Measurements from ENCODE around the gene CLRN2. TPM values are rescaled to one million over a fixed set of nuclear protein-coding genes. Genes with fewer than 3 reads are reported as not detected.
A peak's percentile ranks its signal among the peaks of the same experiment; 100 is the strongest.

CLRN2 gene
- total RNA-seq, 2 donors from 2014 or later: not detected

DNA sequence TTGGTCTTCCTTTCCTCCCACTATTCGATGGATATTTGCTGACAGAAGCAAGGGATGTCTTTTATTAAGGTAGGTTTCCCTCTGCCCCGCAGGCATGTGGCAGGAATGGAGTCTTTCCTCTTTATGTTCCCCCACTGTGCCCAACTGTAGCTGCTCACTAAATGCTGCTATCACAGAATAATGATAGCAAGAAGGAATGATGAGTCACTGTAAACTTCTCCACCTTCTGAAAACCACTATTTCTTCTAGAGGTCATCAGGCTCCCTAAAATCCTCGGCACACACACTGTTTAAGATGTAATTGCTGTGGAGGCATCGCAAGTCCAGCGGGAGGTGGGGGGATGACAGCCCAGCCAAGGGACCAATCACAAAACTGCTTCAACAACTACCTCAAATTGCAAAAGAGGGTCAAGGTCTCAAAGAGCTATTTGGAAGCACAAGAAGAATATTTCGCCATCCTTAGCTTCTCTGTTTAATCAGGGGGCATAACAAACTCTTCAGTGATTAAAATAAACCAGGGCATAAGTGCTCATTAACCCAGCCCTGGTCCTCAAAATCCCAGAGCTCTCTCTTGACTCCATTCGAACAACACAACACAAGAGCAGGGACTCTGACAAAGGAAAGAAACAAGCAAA is 17.0 kb upstream of the CLRN2 start:
- TF ChIP-seq POLR2AphosphoS5 (IDR thresholded peaks at IDR 0.05) (no peak), POLR2A (IDR thresholded peaks at IDR 0.05) (no peak)
- TF ChIP-seq, protein P1, sequence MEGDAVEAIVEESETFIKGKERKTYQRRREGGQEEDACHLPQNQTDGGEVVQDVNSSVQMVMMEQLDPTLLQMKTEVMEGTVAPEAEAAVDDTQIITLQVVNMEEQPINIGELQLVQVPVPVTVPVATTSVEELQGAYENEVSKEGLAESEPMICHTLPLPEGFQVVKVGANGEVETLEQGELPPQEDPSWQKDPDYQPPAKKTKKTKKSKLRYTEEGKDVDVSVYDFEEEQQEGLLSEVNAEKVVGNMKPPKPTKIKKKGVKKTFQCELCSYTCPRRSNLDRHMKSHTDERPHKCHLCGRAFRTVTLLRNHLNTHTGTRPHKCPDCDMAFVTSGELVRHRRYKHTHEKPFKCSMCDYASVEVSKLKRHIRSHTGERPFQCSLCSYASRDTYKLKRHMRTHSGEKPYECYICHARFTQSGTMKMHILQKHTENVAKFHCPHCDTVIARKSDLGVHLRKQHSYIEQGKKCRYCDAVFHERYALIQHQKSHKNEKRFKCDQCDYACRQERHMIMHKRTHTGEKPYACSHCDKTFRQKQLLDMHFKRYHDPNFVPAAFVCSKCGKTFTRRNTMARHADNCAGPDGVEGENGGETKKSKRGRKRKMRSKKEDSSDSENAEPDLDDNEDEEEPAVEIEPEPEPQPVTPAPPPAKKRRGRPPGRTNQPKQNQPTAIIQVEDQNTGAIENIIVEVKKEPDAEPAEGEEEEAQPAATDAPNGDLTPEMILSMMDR (IDR thresholded peaks at IDR 0.05): no peak
- no peaks in the 10 kb centered on the region for H3K36me3 ChIP-seq
- intact Hi-C loops (cut with DNase I): no loop called here
- no peaks in the 10 kb centered on the region for H3K27me3 ChIP-seq (replicated peaks; ENCODE audit: insufficient read depth)
- H3K4me1 ChIP-seq (replicated peaks): no peaks in the 10 kb centered on the region
- 91% methylated on average over 7 of the region's 7 CpGs for WGBS
- peak overlapping the region in 1 of 2 donors; percentile 59 for H3K27ac ChIP-seq
- H3K4me3 ChIP-seq: no peak overlapping the region
- no peaks in the 10 kb centered on the region for H3K9me3 ChIP-seq
- no peak for DNase-seq (ENCODE audit: low spot score)

DNA sequence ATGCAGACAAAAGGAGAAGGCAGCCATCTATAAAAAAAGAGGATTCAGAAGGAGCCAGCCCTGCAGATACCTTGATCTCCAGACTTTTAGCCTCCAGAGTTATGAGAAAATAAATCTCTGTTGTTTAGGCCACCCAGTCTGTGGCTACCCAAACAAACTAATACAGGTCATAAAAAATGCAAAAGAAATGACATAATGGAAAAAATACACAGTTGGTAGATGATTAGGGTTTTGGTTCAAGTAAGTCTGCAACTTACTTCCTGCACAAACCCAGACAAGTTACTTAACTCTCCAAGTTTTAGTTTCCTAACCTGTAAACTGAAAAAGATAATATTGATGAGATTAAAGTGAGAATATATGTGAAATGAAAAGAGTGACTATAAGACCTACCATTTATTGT is 14.4 kb upstream of the CLRN2 start:
- Histone ChIP-seq H3K27ac (peak overlapping the region in 1 of 2 donors; percentile 59), H3K9me3 (no peaks in the 10 kb centered on the region), H3K4me1 (replicated peaks) (no peaks in the 10 kb centered on the region), H3K36me3 (no peaks in the 10 kb centered on the region), H3K4me3 (no peak overlapping the region), H3K27me3 (replicated peaks; ENCODE audit: insufficient read depth) (no peaks in the 10 kb centered on the region)
- intact Hi-C loops (cut with DNase I): no loop called here
- TF ChIP-seq POLR2AphosphoS5 (IDR thresholded peaks at IDR 0.05) (no peak), POLR2A (IDR thresholded peaks at IDR 0.05) (no peak)
- TF ChIP-seq, protein P1 (IDR thresholded peaks at IDR 0.05): no peak
- no peak for DNase-seq (ENCODE audit: low spot score)

- DNase-seq (ENCODE audit: low spot score): no peak
- no peak overlapping the region for H3K4me3 ChIP-seq
- no peak overlapping the region for H3K27ac ChIP-seq
- 58% methylated on average over 3 of the region's 3 CpGs for WGBS
- no peaks in the 10 kb centered on the region for H3K27me3 ChIP-seq (replicated peaks; ENCODE audit: insufficient read depth)
- intact Hi-C loops (cut with DNase I): no loop called here
- H3K9me3 ChIP-seq: no peaks in the 10 kb centered on the region
- no peaks in the 10 kb centered on the region for H3K4me1 ChIP-seq (replicated peaks)
- H3K36me3 ChIP-seq: no peaks in the 10 kb centered on the region
- TF ChIP-seq POLR2AphosphoS5 (IDR thresholded peaks at IDR 0.05): no peak
- TF ChIP-seq, protein P1 (IDR thresholded peaks at IDR 0.05): no peak
- TF ChIP-seq POLR2A (IDR thresholded peaks at IDR 0.05): no peak
Measured at GRCh38 chr4:17502756-17503155, 12.2 kb upstream of the CLRN2 start.

DNA sequence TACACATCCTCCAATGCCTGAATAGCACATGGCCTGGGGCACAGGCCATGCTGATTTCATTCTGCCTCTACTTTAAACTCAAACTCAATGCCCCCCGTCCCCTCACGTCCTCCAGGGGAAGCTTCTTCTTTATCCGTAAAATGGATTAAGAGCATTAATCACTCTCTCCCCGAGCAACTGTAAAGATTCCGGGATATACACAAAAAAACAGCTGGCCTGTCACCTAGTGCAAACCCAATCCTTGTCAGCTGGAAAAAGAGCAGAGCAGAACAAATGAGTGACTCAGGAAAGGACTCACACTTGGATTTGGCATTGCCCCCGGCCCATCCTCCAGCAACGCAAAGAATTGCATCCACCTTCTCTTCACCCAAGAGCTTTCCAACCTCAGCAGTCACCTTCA is 10.9 kb upstream of the CLRN2 start:
- no peak for DNase-seq (ENCODE audit: low spot score)
- H3K4me3 ChIP-seq: no peak overlapping the region
- H3K36me3 ChIP-seq: no peaks in the 10 kb centered on the region
- H3K27ac ChIP-seq: no peak overlapping the region
- H3K27me3 ChIP-seq (replicated peaks; ENCODE audit: insufficient read depth): no peaks in the 10 kb centered on the region
- H3K4me1 ChIP-seq (replicated peaks): no peaks in the 10 kb centered on the region
- TF ChIP-seq POLR2AphosphoS5 (IDR thresholded peaks at IDR 0.05) (no peak), POLR2A (IDR thresholded peaks at IDR 0.05) (no peak)
- TF ChIP-seq, protein P1 (IDR thresholded peaks at IDR 0.05): no peak
- intact Hi-C loops (cut with DNase I): no loop called here
- H3K9me3 ChIP-seq: no peaks in the 10 kb centered on the region
- 83% methylated on average over 7 of the region's 7 CpGs for WGBS

GRCh38 chr4:17510582-17510981 is 4.4 kb upstream of the CLRN2 start:
- TF ChIP-seq POLR2AphosphoS5 (IDR thresholded peaks at IDR 0.05) (no peak), POLR2A (IDR thresholded peaks at IDR 0.05) (no peak)
- TF ChIP-seq, protein P1 (IDR thresholded peaks at IDR 0.05): no peak
- 97% methylated on average over 3 of the region's 3 CpGs for WGBS
- no peaks in the 10 kb centered on the region for H3K4me1 ChIP-seq (replicated peaks)
- intact Hi-C loops (cut with DNase I): no loop called here
- H3K4me3 ChIP-seq: peak overlapping the region in 1 of 2 donors; percentile 70
- H3K27ac ChIP-seq: no peak overlapping the region
- DNase-seq (ENCODE audit: low spot score): no peak
- H3K27me3 ChIP-seq (replicated peaks; ENCODE audit: insufficient read depth): no peaks in the 10 kb centered on the region
- no peaks in the 10 kb centered on the region for H3K36me3 ChIP-seq
- H3K9me3 ChIP-seq: no peaks in the 10 kb centered on the region
